Activated naive CD4-positive, alpha-beta T cell (primary cell): Measurements from ENCODE around the gene ARL10.

Source experiments
- DNase-seq, 4 experiments: peaks; one replicate each; lab custom pipeline; 2025; lab: John Stamatoyannopoulos, UW

ARL10 gene, protein sequence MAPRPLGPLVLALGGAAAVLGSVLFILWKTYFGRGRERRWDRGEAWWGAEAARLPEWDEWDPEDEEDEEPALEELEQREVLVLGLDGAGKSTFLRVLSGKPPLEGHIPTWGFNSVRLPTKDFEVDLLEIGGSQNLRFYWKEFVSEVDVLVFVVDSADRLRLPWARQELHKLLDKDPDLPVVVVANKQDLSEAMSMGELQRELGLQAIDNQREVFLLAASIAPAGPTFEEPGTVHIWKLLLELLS

DNA sequence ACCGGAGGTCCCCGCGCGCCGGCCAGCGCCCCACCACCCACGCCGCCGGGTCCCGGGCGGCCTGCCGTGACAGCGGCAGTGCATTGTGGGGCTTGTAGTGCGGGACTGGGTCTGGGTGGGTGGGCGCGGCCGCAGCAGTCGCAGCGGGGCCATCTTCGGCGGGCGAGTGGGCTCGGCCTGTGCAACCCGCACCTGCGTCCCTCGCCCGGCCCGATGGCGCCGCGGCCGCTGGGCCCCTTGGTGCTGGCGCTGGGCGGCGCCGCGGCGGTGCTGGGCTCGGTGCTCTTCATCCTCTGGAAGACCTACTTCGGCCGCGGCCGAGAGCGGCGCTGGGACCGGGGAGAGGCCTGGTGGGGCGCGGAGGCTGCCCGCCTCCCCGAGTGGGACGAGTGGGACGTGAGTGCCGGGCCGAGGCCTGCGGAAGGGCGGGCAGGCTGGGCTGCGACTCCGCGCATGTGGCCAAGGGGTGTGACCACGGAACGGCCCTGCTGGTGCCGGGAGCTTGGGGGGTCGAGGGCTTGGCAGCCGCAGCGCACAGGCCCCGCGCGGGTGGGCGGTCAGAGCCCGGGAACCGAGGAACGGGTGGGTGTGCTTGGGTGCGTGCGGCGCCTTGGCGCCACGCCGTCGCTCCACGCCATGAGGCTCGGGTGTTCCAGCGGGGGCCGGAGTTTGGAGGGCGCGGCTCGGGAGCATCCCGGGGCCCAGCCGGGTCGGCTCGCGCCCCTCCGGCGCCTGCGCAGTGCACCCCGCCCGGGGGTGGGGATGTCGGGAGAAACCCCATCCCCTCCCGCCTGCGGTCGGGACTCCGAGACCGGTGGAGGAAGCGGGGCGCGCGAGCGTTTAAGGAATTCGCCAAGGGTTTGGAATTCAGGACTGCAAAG, at the start of gene ARL10:
Gene ARL10 (plus strand): TSS at position 137 of the 881 bp plus-strand sequence. CDS start 77 bp downstream, at position 214.
- DNase-seq: peak in 3 of 4 experiments; percentile 10 to 30 (median 19)

DNA sequence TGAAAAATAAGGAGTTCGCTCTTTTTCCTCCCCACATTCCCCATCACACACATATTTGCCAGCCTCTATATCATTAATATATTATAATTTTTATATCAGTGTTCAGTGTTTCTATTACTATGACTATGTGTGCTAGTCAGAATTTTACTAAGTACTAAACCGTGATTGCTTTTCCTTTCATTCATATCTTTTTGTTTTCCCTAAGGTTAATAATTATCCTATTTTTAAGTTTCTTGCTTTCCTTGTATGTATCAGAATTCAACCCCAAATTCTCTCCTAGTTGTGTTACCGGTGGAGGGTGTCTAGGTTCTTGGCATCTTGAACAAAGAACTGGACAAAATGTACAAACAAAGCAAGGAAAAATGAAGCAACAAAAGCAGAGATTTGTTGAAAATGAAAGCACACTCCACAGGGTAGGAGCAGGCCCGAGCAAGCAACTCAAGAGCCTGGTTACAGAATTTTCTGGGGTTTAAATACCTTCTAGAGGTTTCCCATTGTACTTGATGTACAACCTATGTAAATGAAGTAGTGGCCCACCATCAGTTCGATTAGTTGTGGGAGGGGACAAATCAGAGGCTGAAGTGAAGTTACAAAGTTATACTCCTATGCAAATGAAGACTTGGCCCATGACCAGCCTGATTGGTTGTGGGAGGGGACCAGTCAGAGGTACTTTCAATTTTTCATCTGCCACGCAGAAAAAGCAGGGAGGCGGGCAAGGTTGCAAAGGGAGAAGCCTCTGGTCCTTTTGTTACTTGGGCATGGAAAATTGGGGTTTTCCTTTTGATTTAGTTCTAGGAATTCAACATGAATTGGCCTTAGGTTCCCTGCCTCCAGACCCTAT, 47.5 kb upstream of the ARL10 start:
- no peak for DNase-seq

DNA sequence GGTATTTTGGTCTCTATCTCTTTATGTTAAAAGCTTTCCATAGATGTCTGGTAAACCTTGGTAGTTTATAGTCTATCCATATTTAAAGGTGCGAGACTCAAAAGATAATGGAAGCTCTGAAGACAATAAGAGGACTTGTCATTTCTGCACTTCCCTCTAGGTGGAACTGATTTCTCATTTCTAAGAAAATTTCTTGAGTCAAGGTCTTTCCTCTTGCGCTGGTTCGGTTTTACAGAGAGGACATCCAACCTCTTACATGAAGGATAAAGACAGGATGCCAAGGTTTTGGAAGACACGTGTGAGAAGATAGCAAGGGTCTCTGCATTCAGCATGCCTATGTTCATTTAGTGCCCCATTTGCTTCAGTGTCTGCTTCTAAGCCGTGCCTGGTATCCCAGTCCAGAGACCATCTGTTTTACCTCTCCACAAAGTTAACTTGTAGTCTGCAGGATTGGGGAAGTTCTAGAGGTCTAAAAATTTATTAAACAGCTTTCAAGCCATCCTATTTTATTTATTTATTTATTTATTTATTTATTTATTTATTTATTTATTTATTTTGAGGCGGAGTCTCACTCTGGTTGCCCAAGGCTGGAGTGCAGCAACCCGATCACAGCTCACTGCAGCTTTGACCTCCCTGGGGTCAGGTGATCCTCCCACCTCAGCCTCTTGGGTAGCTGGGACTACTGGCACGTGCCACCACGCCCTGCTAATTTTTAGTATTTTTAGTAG, 45.3 kb upstream of the ARL10 start:
- DNase-seq: no peak

DNA sequence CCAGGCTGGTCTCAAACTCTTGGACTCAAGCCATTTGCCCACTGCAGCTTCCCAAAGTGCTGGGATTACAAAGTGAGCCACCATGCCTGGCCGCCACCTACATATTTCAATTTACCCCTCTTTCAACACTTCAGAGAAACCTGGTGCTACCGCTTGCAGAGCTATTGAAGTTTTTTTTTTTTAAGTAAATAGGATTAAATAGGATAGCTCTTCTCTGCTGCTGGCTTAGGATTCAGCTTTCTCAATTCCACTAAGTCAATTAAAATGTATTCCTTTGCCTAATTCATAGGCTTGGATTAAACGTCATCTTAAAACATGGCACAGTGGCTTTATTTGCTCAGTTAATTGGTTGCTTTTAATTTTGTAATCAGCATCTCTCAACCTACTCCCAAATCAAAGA, 44.7 kb upstream of the ARL10 start:
- DNase-seq: no peak

DNA sequence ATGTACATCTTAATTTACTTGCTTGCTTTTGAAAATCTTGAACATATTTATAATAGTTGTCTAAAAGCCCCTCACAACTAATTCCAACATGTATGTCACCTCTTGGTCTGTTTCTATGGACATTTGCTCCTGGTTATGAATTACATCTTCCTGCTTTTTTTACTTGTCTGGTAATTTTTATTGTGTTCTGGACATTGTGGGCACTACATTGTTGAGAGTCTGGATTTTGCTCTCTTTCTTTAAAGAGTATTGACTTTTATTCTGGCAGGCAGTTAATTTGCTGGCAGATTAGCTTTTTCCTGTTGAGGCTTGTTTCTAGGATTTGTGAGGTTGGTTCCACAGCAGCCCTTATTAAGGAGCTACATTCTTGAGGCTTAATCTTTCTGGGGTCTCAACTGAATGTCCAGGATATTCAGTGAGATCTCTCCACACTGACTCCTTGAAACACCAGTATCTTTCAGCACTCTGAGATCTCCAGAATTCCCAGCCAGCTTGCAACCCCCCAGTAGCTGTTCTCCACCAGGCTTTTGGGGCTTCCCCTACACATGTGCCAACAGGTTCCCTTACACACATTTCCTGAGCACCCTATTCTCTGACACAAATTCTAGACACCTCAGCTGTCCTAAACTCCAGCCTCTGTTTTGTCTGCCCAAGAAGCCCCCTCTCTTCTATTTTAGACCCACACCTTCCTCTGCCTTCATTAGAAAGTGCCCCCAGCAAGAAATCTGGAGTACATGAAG, 31.1 kb upstream of the ARL10 start:
- no peak for DNase-seq

DNA sequence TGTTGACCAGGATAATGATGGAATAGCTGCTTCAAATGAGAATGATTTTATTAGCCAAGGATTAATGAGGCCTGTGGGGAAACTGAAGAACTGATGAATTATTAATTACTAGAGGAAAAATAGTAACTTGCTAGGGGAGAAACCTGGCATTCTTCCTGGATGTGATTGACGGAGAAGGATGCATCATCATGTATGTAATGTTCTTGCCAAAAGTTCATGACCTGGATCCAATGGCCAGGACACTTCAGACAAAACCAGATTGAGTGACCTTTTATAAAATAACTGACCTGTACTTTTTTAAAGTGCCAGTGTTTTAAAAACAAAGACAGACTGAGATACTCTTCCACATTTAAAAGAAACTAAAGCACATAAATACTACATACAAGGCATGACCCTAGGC, 27.4 kb upstream of the ARL10 start:
- DNase-seq: no peak

DNA sequence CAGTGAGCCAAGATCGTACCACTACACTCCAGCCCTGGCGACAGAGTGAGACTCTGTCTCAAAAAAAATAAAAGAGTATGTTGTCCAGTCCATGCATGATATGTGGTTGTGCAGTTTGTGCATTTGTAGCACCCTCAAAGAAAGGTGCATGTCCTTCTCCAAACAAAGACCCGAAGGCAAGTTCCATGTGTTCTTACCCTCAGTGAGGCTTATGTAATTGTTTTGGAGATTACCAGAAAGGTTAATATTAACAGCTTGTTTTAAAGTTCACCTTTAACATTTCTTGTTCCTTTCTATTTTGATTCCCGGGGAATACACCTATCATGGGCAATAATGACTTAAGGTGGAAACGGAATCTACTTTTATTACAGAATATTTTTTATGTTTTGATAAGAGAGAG, 26.0 kb upstream of the ARL10 start:
- DNase-seq: no peak

DNA sequence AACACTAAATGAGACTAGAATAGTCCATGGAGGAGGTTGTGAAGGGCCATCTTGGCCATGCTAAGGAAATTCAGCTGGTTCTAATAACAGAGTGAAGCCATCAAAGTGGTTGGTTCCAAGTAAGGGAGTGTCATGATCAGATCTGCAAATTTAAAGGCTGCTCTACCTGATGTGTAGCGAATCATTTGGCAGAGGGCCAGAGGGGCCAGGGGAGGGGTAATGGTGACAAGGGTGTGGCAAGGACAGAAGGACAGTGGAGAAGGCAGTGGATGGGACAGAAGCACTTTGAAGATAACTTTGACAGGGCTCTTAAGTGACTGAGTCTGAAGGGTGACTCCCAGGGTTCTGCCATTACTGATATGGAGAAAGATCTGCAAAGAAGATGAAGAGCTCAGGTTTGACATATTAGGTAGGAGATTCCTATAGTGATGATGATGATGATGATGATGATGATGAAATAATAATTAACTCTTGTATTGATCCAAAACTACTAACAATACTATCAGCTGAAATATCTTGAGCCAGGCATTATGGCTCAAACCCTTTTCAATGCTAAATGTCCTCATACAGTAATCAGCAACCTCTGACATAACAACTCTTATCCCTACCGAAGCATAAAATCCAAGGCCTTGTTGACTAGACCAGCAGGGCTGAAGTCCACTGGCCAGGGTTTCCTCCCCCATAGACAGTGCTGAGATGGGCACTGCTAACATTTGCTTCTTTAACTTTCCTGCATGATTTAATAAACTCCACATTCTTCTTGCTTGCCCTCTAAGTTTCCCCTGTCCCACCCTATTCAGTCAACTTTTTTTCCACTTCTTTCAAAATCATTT, 23.7 kb upstream of the ARL10 start:
- no peak for DNase-seq

DNA sequence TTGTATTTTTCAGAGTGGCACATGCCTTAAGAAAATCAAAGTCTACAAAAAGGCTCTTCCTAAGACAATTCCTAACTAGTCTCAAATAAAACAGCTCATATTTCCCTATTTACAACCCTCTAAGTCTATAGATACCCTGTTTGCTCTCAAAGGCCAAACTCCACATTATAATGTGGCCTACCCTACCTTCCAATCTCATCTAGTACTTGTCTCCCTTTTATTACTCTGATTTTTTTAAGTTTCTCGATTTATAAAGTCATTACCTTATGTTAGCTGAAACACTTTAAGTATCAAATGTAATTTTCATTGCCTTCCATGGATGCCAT, 23.2 kb upstream of the ARL10 start:
- DNase-seq: no peak

DNA sequence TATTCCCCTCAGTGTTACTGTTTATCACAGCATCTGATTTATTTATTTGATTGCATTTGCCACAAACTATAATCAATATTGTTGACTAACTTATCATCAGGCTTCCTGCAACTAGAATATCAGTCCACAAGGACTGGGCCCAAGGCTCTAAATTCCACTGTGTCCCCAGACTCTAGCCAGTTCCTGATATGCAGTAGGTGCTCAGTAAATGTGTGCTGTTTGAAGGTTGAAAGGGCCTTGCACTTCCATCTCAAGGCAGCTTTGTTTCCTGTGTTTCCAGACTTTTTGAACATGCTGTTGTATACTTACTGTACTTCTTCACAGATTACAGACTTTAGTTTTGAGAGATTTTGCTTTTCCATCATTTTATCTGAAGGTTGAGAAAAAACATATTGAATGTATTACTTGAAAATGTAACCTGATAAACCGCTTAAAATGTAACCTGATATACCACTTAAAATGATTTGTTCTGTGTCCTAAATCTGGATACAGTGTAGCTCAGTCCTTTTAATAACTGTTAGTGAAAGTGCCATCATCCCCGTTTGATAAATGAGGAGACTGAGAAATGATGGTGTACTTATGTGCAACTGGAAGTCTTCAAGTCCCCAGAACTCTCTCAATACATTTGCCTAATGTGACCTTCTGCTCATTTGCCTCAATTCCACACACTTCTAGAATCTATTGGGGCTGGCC, 22.4 kb upstream of the ARL10 start:
- DNase-seq: no peak

DNA sequence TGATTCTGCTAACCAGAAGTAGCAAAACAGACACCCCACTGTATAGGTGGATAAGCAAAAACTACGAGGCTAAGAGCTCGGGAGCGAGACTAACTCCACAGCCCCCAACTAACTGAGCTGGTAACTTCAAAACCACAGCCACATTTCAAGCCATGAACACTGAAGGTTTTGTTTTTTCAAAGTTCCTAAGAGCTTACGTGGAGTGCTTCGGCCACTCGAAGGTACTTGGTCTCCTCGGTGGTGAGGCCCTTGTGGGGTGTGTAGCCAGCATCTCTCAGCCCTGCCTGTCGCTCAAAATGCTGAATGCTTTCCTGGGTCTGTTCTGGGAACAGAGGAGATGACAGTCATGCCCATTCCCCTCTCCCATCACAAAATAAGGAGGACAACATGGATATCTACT, 14.9 kb upstream of the ARL10 start:
- no peak for DNase-seq

DNA sequence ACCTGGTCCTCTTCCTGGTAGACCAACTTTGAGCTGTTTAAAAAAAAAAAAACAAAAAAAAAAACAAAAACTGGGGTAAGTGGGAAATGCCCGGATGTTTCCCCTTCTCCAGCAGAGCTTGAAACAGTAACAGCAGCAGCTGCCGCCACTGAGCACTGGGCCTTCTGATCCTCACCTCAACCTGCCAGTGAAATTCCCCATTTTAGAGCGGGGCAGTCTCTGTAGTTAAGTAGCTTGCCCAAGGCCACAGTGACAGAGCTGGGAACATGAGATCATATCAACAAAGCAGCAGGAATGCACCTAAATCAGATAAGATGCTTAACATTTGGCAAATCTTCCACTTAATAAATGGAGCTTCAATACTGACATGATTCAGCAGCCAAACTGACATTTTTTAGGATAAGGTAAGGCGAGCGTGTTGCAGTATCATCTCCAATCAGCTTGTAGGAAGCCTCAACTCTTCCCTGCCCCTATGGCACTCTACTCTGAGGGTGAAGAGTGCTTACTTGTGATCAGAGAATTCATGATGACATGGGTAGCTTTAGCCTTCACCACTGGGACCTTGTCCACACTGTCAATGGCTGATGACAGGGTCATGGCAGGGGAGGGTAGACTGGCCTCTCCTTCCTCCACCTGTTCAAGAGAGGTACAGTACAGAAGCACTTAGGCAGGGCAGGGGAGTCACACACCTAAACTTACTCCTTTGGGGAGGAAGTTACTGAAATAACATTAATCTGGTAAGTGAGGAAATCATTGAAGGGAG, 13.0 kb upstream of the ARL10 start:
- no peak for DNase-seq

DNA sequence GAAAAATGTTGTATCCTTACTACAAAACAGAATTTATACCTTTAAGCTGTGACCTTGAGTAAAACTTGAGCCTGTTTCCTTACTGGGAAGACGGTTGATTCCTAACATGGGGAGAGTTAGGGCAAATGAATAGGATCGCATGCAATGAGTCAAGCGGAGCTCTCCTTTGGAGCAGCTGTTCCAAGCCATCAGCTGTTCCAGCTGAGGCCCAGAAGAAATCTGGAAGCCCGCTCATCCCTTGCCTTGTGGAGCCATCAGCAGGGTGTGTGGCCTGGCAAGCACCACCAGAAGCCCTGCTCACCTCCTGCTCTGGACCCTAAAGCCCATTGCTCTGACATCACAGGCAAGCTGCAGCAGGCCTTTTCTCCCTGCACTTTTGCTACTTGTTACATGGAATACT, 11.8 kb upstream of the ARL10 start:
- no peak for DNase-seq

DNA sequence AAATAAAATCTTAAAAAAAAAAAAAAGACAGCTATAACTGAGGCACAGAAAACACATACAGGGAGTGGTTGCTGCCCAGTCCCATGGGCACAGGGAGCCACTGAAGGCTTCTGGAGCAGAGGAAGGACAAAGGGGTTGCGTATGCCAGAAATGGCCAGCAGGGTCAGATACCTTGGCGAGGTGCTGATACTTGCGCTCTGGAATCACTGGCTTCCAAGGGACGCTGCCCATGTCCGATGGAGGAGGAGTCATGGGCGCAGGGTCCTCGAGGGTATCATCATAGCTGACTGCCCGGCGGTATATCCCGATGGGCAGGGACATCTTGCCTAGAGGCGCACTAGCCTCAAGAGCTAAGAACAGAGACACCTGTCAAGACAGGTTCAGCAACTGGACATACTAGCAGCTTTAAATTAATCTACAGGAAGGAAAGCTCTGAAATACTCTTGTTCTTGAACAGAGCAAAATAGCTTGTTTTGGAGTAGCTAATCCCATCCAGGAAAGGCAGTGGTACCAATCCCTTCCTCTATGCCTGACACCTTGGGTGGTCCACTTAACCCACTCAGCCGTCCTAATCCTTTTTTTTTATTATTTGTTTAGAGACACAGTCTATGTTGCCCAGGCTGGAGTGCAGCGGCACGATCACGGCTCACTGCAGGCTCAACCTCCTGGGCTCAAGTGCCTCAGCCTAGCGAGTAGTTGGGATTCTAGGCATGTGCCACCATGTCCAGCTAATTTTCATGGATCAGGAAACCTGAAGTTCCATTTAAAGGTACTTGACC, 9.7 kb upstream of the ARL10 start:
- no peak for DNase-seq

DNA sequence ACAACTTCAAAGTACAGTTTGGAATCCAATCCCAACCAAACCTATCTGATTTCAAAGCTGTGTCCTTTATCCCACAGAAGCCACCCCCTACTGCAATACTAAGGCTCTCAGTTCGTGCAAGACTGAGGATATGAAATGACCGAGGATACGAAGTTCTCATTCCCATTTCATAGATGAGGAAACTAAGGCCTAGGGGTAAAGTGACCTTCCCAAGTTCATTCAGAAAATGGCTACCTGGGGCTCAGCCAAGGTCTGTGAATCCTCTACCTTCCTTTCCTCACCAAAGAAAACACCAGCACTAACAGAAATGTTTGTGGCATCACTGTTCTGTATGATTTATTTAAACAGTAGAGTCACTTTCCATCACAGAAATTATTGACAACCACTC, 9.1 kb upstream of the ARL10 start:
- DNase-seq: no peak

DNA sequence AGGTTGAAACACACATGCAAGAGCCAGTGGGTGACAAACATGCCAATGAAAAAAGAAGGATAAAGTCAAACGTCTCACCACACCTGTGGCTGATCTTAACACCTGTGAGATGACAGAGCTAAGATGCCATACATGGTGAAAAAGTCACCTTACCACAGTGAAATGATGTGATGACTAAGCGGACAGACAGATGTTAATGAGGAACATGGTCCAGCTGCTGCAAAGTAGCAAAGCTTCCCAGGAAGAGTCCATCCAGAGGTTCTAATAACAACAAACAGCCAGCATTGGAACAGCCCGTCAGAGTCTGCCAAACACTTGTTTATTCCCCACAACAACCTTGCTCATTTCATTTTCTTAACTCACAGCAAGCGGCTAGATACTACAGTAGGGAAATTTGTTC, 5.6 kb upstream of the ARL10 start:
- DNase-seq: no peak

DNA sequence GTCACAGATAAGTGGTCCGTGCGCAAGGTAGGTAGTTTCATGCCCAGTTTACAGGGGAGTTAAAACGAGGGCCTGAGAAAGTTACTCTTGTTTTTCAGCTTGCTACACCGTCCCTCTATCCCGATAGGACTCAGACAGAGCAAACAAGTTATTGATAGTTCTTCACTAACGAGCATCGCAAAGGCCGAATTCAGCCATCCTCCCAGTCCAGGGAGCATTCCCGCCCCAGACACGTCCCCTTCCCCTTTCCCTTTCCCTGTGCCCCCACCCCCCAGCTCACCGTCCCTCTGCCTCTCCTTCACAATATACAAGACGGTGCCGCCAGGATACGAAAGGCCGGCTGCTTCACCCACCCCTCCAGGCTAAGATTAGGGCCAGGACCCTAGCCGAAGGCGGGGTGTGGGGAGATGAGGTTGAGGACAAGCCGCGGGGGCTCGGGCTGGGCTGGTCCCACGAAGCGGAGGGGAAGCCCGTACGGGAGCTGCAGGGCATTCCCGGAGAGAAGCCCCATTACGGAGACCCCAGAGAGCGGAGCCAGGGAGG, 4.3 kb upstream of the ARL10 start:
- DNase-seq: no peak
